Regular cardiac myocyte (primary cell): ENCODE measurements around the gene GGA1. TPM values are rescaled to one million over a fixed set of nuclear protein-coding genes. Genes with fewer than 3 reads are reported as not detected.

ENCODE experiments used
- total RNA-seq: library from RNA; depleted of rRNA; stranded (reverse); fragments of >200 nt; gene quantifications from 2 replicates; pipeline ENCODE4 v1.2.3, GENCODE V29; 2014

Gene GGA1
- 38.6 and 46.0 TPM in 2 replicates for total RNA-seq

GRCh38 chr22:37608477-37609239 lies at the start of gene GGA1:
Gene GGA1 (plus strand): TSS chr22:37608834. CDS start chr22:37608861, 27 bp downstream.

GRCh38 chr22:37559901-37560607 lies 48.6 kb upstream of the GGA1 start, which contains the start of gene CDC42EP1:
Gene CDC42EP1 (plus strand): TSS chr22:37560480. CDS start chr22:37566350, 5,870 bp downstream.

GRCh38 chr22:37639070-37639760 lies 30.6 kb downstream of the GGA1 start, which contains the start of gene SH3BP1:
Gene SH3BP1 (plus strand): TSS chr22:37639669. CDS start chr22:37639788, 119 bp downstream.

GRCh38 chr22:37658133-37659065 lies 49.8 kb downstream of the GGA1 start, which contains the start of gene PDXP:
Gene PDXP (plus strand): TSS chr22:37658723. CDS start chr22:37658783, 60 bp downstream.

GRCh38 chr22:37674951-37675929 lies 66.6 kb downstream of the GGA1 start, which contains the start of gene LGALS1:
Gene LGALS1 (plus strand): TSS chr22:37675636. CDS start chr22:37675703, 67 bp downstream.

Other genes starting within 250 kb of the GGA1 start
- gene ELFN2, start 181.4 kb upstream of the GGA1 start, total RNA-seq: under 0.01 TPM in 1 of 2 replicates, not detected in the other
- 0.28 and 0.58 TPM in 2 replicates for gene MFNG, start 122.5 kb upstream of the GGA1 start, total RNA-seq
- gene CARD10, start 89.4 kb upstream of the GGA1 start, total RNA-seq: 2.8 and 3.6 TPM in 2 replicates
- 9.6 and 9.8 TPM in 2 replicates for gene CDC42EP1, start 48.4 kb upstream of the GGA1 start, total RNA-seq
- gene LGALS2, start 28.7 kb upstream of the GGA1 start, total RNA-seq: not detected in 2 replicates
- 7.9 and 11.3 TPM in 2 replicates for gene SH3BP1, start 30.8 kb downstream of the GGA1 start, total RNA-seq
- gene PDXP, start 49.9 kb downstream of the GGA1 start, total RNA-seq: 14.4 and 21.7 TPM in 2 replicates
- gene LGALS1, start 66.8 kb downstream of the GGA1 start, total RNA-seq: 4,598 and 6,022 TPM in 2 replicates
- 8.7 and 33.9 TPM in 2 replicates for gene NOL12, start 77.5 kb downstream of the GGA1 start, total RNA-seq
- gene TRIOBP, start 88.2 kb downstream of the GGA1 start, total RNA-seq: 114 and 155 TPM in 2 replicates
- 24.5 and 37.6 TPM in 2 replicates for gene GCAT, start 199.1 kb downstream of the GGA1 start, total RNA-seq
- gene GALR3, start 214.5 kb downstream of the GGA1 start, total RNA-seq: not detected in 2 replicates
- gene ANKRD54, start 235.5 kb downstream of the GGA1 start, total RNA-seq: 29.3 and 44.7 TPM in 2 replicates
- 294 and 332 TPM in 2 replicates for gene EIF3L, start 240.6 kb downstream of the GGA1 start, total RNA-seq